Fibroblast of the aortic adventitia (primary cell): ENCODE measurements around the gene ZNF786. TPM values are rescaled to one million over a fixed set of nuclear protein-coding genes. Genes with fewer than 3 reads are reported as not detected.
"Not testable (repeated sequence)": the region's sequence is repeated elsewhere in the genome, so short reads cannot be mapped to it uniquely, and the experiment has no call there.

Experiments used
- DNase-seq: peaks from one replicate; pipeline ENCODE4 v3.0.0-alpha.2; 2010; ENCODE audit warnings: low read depth
- H3K4me3 ChIP-seq: 2 replicates; pipeline ENCODE4 v1.5.1; 2011; ENCODE audit warnings: low read depth, mild to moderate bottlenecking, control low read depth, low read length, moderate library complexity
- CTCF ChIP-seq: IDR thresholded peaks from 2 replicates; pipeline ENCODE4 v1.5.1; 2011; ENCODE audit warnings: mild to moderate bottlenecking, low read length, control low read depth, inconsistent platforms; ENCODE audit not compliant: insufficient read depth
- total RNA-seq: library from RNA; depleted of rRNA; stranded (reverse); fragments of >200 nt; gene quantifications from 2 replicates; pipeline ENCODE4 v1.2.3, GENCODE V29; 2012; ENCODE audit warnings: low replicate concordance

The ZNF786 gene
- total RNA-seq, 1 donor: 5.2 TPM

DNA sequence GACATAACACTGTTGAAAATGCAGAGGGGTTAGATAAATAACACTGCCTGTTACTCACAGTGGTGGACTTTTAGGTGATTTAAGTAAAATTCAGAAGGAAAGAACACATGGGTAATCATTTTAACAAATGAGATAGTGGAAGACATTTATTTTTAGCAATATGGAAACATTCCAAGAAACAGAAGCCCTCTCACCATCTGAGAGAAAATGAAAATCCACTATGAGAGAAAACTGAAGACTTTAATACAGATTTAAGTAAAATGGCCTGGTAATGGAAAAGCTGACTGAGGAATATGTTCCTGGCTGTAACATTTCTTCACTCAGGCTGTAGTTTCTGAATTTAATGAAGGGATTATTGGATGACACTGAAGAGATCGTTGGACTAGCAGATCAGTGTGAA lies 12.1 kb upstream of the ZNF786 start:
- no peak overlapping the region for H3K4me3 ChIP-seq
- TF ChIP-seq CTCF: no peak
- no peak for DNase-seq

DNA sequence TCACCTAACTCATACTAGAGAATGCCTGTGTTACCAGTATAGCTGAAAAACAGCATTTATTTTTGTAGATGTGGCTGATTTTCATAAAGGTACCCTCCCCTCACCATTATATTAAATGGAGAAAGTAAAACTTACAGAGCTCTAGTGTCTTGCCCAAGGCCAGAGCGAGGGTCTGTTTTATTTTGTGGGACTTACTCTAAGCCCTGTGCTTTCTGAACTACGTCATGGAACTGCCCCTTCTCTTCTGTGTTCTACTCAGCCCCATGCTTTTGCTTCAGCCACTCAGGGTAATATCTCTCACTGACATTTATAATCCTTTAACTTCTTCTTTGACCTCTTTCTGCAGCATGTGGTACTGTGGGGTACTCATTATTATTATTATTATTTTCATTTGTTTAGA lies 10.3 kb upstream of the ZNF786 start:
- DNase-seq: no peak
- H3K4me3 ChIP-seq: no peak overlapping the region
- no peak for TF ChIP-seq CTCF

DNA sequence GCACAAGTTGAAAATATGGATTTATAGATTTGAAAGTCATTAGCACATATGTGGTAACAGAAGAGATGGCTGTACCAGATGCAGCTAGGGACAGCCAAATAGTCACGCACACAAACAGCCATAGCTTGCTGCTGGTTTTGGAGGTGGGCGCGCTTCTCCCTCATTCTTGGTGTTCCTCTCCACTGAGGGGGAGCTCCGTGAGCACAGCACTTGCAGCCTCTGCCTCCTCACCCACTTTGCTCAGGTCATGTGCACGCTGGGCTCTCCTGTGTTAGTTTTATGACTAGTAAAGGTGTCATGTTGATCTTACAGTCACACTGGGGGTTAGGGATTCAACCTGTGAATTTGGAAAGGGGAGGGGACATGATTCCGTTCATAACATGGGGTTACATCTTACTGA lies 8.5 kb upstream of the ZNF786 start:
- TF ChIP-seq CTCF: no peak
- H3K4me3 ChIP-seq: no peak overlapping the region
- no peak for DNase-seq

GRCh38 chr7:149097088-149097487 lies 6.6 kb upstream of the ZNF786 start:
- no peak for TF ChIP-seq CTCF
- peak; percentile 4 for DNase-seq

DNA sequence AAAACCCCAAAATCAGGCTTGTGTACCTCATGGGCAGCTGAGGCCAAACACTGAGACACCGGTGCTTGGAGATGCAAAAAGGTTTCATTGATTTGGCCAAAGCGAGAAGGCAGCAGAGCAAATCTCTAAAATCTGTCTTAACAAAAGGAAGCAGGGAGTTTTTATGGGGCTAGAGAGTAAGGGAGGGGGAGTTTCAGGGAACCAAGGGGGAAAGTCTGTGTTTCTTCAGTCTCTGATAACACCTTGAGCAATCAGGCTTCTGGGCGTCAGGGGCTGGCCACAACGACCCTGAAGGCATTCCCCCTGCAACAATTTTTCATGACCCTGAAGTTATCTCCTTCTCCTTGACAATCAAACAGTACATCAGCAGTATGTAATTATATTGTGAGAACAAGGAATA lies 2.7 kb upstream of the ZNF786 start:
- DNase-seq: no peak
- H3K4me3 ChIP-seq: no peak overlapping the region
- no peak for TF ChIP-seq CTCF

More at GRCh38 chr7:149097088-149097487, 6.6 kb upstream of the ZNF786 start:
- H3K4me3 ChIP-seq: no peak overlapping the region

- DNase-seq, H3K4me3 ChIP-seq: not testable (repeated sequence)
Measured at GRCh38 chr7:149092244-149092643, 1.7 kb upstream of the ZNF786 start.

DNA sequence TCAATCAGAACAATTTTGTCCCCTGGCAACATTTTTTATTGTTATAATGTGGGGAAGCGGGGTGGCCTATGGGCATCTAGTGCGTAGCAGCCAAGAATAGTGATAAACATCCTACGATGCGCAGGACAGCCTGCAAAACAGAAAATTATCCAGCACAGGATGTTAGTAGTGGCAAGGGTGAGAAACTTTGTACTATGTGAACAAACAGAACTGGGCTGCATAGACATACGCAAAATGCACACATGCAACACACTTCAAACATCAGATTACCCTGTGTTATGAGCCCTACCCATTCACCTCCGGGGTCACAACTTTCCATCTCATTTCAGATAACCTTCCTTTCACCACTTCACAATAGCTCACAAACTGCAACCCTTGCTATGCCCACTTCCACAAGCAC lies 3.1 kb downstream of the ZNF786 start:
- no peak for TF ChIP-seq CTCF
- DNase-seq: no peak

More for the DNA sequence above, 3.1 kb downstream of the ZNF786 start:
- H3K4me3 ChIP-seq: no peak overlapping the region
